ENCODE data around the gene NLRP10. TPM values are rescaled to one million over a fixed set of nuclear protein-coding genes. Genes with fewer than 3 reads are reported as not detected.

NLRP10 gene
- total and polyA plus RNA-seq, 4 donors, result not detected

- Histone ChIP-seq H3K27ac (ENCODE audit: low read depth in 1 of 2, low read length in 1 of 2) (no peak overlapping the region), H3K9me3 (ENCODE audit: control insufficient read depth in 4 of 4, insufficient read depth in 3 of 4, low read length in 3 of 4) (no peaks in the 10 kb centered on the region), H3K27me3 (ENCODE audit: control insufficient read depth in 3 of 3, insufficient read depth in 3 of 3, low read length in 2 of 3) (no peaks in the 10 kb centered on the region), H3K4me1 (ENCODE audit: control insufficient read depth in 5 of 5, insufficient read depth in 5 of 5, low read length in 5 of 5) (no peaks in the 10 kb centered on the region), H3K36me3 (ENCODE audit: control insufficient read depth in 4 of 4, insufficient read depth in 4 of 4, low read length in 4 of 4) (no peaks in the 10 kb centered on the region), H3K9ac (ENCODE audit: insufficient read depth in 1 of 2, low read length in 2 of 2) (no peak overlapping the region), H3K4me3 (no peak overlapping the region)
- 92 to 94% methylated on average over 5 of the region's 5 CpGs for WGBS, 2 donors
- TF ChIP-seq CTCF (IDR thresholded peaks at IDR 0.05; ENCODE audit: control extremely low read depth, extremely low read depth), result no peak
- DNase-seq (no peak), ATAC-seq (ENCODE audit: insufficient read depth, low FRiP score) (no peak)
These were observed 7.8 kb upstream of the NLRP10 start for GRCh38 chr11:7973011-7973410.

- Histone ChIP-seq H3K36me3 (ENCODE audit: control insufficient read depth in 4 of 4, insufficient read depth in 4 of 4, low read length in 4 of 4) (no peaks in the 10 kb centered on the region), H3K27ac (ENCODE audit: low read depth in 1 of 2, low read length in 1 of 2) (no peak overlapping the region), H3K4me3 (no peak overlapping the region), H3K9me3 (ENCODE audit: control insufficient read depth in 4 of 4, insufficient read depth in 3 of 4, low read length in 3 of 4) (no peaks in the 10 kb centered on the region), H3K4me1 (ENCODE audit: control insufficient read depth in 5 of 5, insufficient read depth in 5 of 5, low read length in 5 of 5) (no peaks in the 10 kb centered on the region), H3K27me3 (ENCODE audit: control insufficient read depth in 3 of 3, insufficient read depth in 3 of 3, low read length in 2 of 3) (no peaks in the 10 kb centered on the region), H3K9ac (ENCODE audit: insufficient read depth in 1 of 2, low read length in 2 of 2) (no peak overlapping the region)
- ATAC-seq (ENCODE audit: insufficient read depth, low FRiP score) (no peak), DNase-seq (no peak)
- no peak for TF ChIP-seq CTCF (IDR thresholded peaks at IDR 0.05; ENCODE audit: control extremely low read depth, extremely low read depth)
These were observed 6.6 kb upstream of the NLRP10 start for GRCh38 chr11:7971846-7972245.

- ATAC-seq (ENCODE audit: insufficient read depth, low FRiP score) (no peak), DNase-seq (no peak)
- no peak overlapping the region for H3K27ac ChIP-seq (ENCODE audit: low read depth in 1 of 2, low read length in 1 of 2)
- no peak overlapping the region for H3K4me3 ChIP-seq
- no peaks in the 10 kb centered on the region for H3K27me3 ChIP-seq (ENCODE audit: control insufficient read depth in 3 of 3, insufficient read depth in 3 of 3, low read length in 2 of 3)
- TF ChIP-seq CTCF (IDR thresholded peaks at IDR 0.05; ENCODE audit: control extremely low read depth, extremely low read depth), result no peak
- no peaks in the 10 kb centered on the region for H3K4me1 ChIP-seq (ENCODE audit: control insufficient read depth in 5 of 5, insufficient read depth in 5 of 5, low read length in 5 of 5)
- H3K9ac ChIP-seq (ENCODE audit: insufficient read depth in 1 of 2, low read length in 2 of 2), result no peak overlapping the region
- no peaks in the 10 kb centered on the region for H3K36me3 ChIP-seq (ENCODE audit: control insufficient read depth in 4 of 4, insufficient read depth in 4 of 4, low read length in 4 of 4)
- 64 to 69% methylated on average over 3 of the region's 3 CpGs for WGBS, 2 donors
- H3K9me3 ChIP-seq (ENCODE audit: control insufficient read depth in 4 of 4, insufficient read depth in 3 of 4, low read length in 3 of 4), result no peaks in the 10 kb centered on the region
These were observed 4.8 kb upstream of the NLRP10 start for GRCh38 chr11:7969756-7970646.
